ENCODE data around the gene SPOCK1.
"Not testable (repeated sequence)": the region's sequence is repeated elsewhere in the genome, so short reads cannot be mapped to it uniquely, and the experiment has no call there.

SPOCK1 gene

GRCh38 chr5:137502632-137503031 lies 3.5 kb upstream of the SPOCK1 start:
- Histone ChIP-seq H3K79me2 (ENCODE audit: insufficient read depth, low read depth) (no peaks in the 10 kb centered on the region), H3K4me3 (IDR thresholded peaks at IDR 0.05; ENCODE audit: insufficient read depth, low read depth, low read length) (no peak overlapping the region), H2AFZ (ENCODE audit: low read depth) (no peak overlapping the region), H3K4me1 (ENCODE audit: low read depth, poor library complexity, severe bottlenecking) (no peaks in the 10 kb centered on the region), H3K4me2 (no peak overlapping the region), H3K9ac (no peak overlapping the region), H3K27me3 (ENCODE audit: insufficient read depth, low read depth) (no peaks in the 10 kb centered on the region), H3K36me3 (ENCODE audit: insufficient read depth) (no peaks in the 10 kb centered on the region), H4K20me1 (ENCODE audit: insufficient read depth) (no peaks in the 10 kb centered on the region), H3K27ac (no peak overlapping the region)
- no peak for TF ChIP-seq CTCF (conservative IDR thresholded peaks at IDR 0.05; ENCODE audit: low read depth, low read length)

GRCh38 chr5:137501846-137502406 lies 2.8 kb upstream of the SPOCK1 start:
- H4K20me1 ChIP-seq (ENCODE audit: insufficient read depth) = no peaks in the 10 kb centered on the region
- no peaks in the 10 kb centered on the region for H3K27me3 ChIP-seq (ENCODE audit: insufficient read depth, low read depth)
- no peaks in the 10 kb centered on the region for H3K4me1 ChIP-seq (ENCODE audit: low read depth, poor library complexity, severe bottlenecking)
- H3K79me2 ChIP-seq (ENCODE audit: insufficient read depth, low read depth) = no peaks in the 10 kb centered on the region
- no peaks in the 10 kb centered on the region for H3K36me3 ChIP-seq (ENCODE audit: insufficient read depth)
- no peak overlapping the region for H2AFZ ChIP-seq (ENCODE audit: low read depth)
- no peak overlapping the region for H3K4me2 ChIP-seq
- H3K9ac ChIP-seq = no peak overlapping the region
- H3K27ac ChIP-seq = no peak overlapping the region
- no peak overlapping the region for H3K4me3 ChIP-seq (IDR thresholded peaks at IDR 0.05; ENCODE audit: insufficient read depth, low read depth, low read length)
- TF ChIP-seq CTCF (conservative IDR thresholded peaks at IDR 0.05; ENCODE audit: low read depth, low read length) = no peak

- Histone ChIP-seq H3K36me3 (ENCODE audit: insufficient read depth) (no peaks in the 10 kb centered on the region), H3K4me3 (IDR thresholded peaks at IDR 0.05; ENCODE audit: insufficient read depth, low read depth, low read length) (no peak overlapping the region), H3K27ac (no peak overlapping the region), H3K27me3 (ENCODE audit: insufficient read depth, low read depth) (no peaks in the 10 kb centered on the region), H3K4me2 (no peak overlapping the region), H2AFZ (ENCODE audit: low read depth) (no peak overlapping the region), H3K9ac (no peak overlapping the region), H3K79me2 (ENCODE audit: insufficient read depth, low read depth) (no peaks in the 10 kb centered on the region), H4K20me1 (ENCODE audit: insufficient read depth) (no peaks in the 10 kb centered on the region), H3K4me1 (ENCODE audit: low read depth, poor library complexity, severe bottlenecking) (no peaks in the 10 kb centered on the region)
- TF ChIP-seq CTCF (conservative IDR thresholded peaks at IDR 0.05; ENCODE audit: low read depth, low read length) = no peak
Measured at GRCh38 chr5:137501226-137501625, 2.1 kb upstream of the SPOCK1 start.

GRCh38 chr5:137500615-137501225 lies 1.6 kb upstream of the SPOCK1 start:
- TF ChIP-seq CTCF (conservative IDR thresholded peaks at IDR 0.05; ENCODE audit: low read depth, low read length) = no peak
- Histone ChIP-seq H3K4me3 (IDR thresholded peaks at IDR 0.05; ENCODE audit: insufficient read depth, low read depth, low read length) (no peak overlapping the region), H3K27ac (no peak overlapping the region), H3K79me2 (ENCODE audit: insufficient read depth, low read depth) (no peaks in the 10 kb centered on the region), H3K4me2 (no peak overlapping the region), H3K27me3 (ENCODE audit: insufficient read depth, low read depth) (no peaks in the 10 kb centered on the region), H3K4me1 (ENCODE audit: low read depth, poor library complexity, severe bottlenecking) (no peaks in the 10 kb centered on the region), H4K20me1 (ENCODE audit: insufficient read depth) (no peaks in the 10 kb centered on the region), H3K36me3 (ENCODE audit: insufficient read depth) (no peaks in the 10 kb centered on the region), H3K9ac (no peak overlapping the region), H2AFZ (ENCODE audit: low read depth) (no peak overlapping the region)

- not testable (repeated sequence) for H3K4me1 ChIP-seq (ENCODE audit: low read depth, poor library complexity, severe bottlenecking); H3K4me2 ChIP-seq; H3K27ac ChIP-seq; H4K20me1 ChIP-seq (ENCODE audit: insufficient read depth); H3K79me2 ChIP-seq (ENCODE audit: insufficient read depth, low read depth); H3K27me3 ChIP-seq (ENCODE audit: insufficient read depth, low read depth); H3K4me3 ChIP-seq (IDR thresholded peaks at IDR 0.05; ENCODE audit: insufficient read depth, low read depth, low read length); H2AFZ ChIP-seq (ENCODE audit: low read depth); H3K36me3 ChIP-seq (ENCODE audit: insufficient read depth); H3K9ac ChIP-seq
Measured at GRCh38 chr5:137499506-137499847, 351 bp upstream of the SPOCK1 start.
